GM21723 (cell line): ENCODE results near the gene STC2.
"Not testable (repeated sequence)": the region's sequence is repeated elsewhere in the genome, so short reads cannot be mapped to it uniquely, and the experiment has no call there.

Experiments used
- ATAC-seq: cut with Tn5 transposase; IDR thresholded peaks from one replicate; pipeline ENCODE4 v1.9.1; 2021; ENCODE audit warnings: mild to moderate bottlenecking, moderate library complexity; ENCODE audit not compliant: unreplicated experiment

STC2 gene

GRCh38 chr5:173296737-173297676 lies 31.2 kb downstream of the STC2 start:
- ATAC-seq: no peak

GRCh38 chr5:173295796-173296195 lies 32.4 kb downstream of the STC2 start:
- ATAC-seq: no peak

GRCh38 chr5:173294673-173295320 lies 33.4 kb downstream of the STC2 start:
- no peak for ATAC-seq

GRCh38 chr5:173293817-173294672 lies 34.2 kb downstream of the STC2 start:
- peak; percentile 72 for ATAC-seq

- ATAC-seq: no peak
These were observed 36.2 kb downstream of the STC2 start for GRCh38 chr5:173291722-173292658.

- ATAC-seq: no peak
These were observed 37.6 kb downstream of the STC2 start for GRCh38 chr5:173290477-173291131.

- no peak for ATAC-seq
These were observed 38.8 kb downstream of the STC2 start for GRCh38 chr5:173289372-173289771.

GRCh38 chr5:173288632-173289031 lies 39.6 kb downstream of the STC2 start:
- no peak for ATAC-seq

GRCh38 chr5:173287086-173287485 lies 41.1 kb downstream of the STC2 start:
- ATAC-seq: no peak

- not testable (repeated sequence) for ATAC-seq
These were observed 43.8 kb downstream of the STC2 start for GRCh38 chr5:173284343-173284958.

GRCh38 chr5:173283318-173284288 lies 44.6 kb downstream of the STC2 start:
- peak; percentile 92 for ATAC-seq

GRCh38 chr5:173282916-173283315 lies 45.3 kb downstream of the STC2 start:
- no peak for ATAC-seq

- no peak for ATAC-seq
These were observed 46.3 kb downstream of the STC2 start for GRCh38 chr5:173281910-173282309.

- no peak for ATAC-seq
These were observed 49.0 kb downstream of the STC2 start for GRCh38 chr5:173279166-173279565.

GRCh38 chr5:173278641-173279040 lies 49.6 kb downstream of the STC2 start:
- no peak for ATAC-seq

GRCh38 chr5:173278172-173278571 lies 50.0 kb downstream of the STC2 start:
- ATAC-seq: no peak

- no peak for ATAC-seq
These were observed 53.4 kb downstream of the STC2 start for GRCh38 chr5:173274771-173275170.

- no peak for ATAC-seq
These were observed 56.8 kb downstream of the STC2 start for GRCh38 chr5:173271419-173271818.
